WTC11 (cell line): ENCODE measurements around the gene ACRBP. TPM values are rescaled to one million over a fixed set of nuclear protein-coding genes. Genes with fewer than 3 reads are reported as not detected.

Experiments used
- ATAC-seq: fragments of 200-7000 bp; cut with Tn5 transposase; 2 replicates; pipeline ENCODE4 v1.10.0; 2021; ENCODE audit warnings: mild to moderate bottlenecking, moderate library complexity
- CTCF ChIA-PET: fragments of 300-600 bp; sonication (Branson Sonifier 250); formaldehyde crosslinking; loops from one replicate; lab custom pipeline; 2021; ENCODE audit warnings: antibody characterized with exemption; lab: Charles Lee
- POLR2A ChIA-PET: fragments of 350-600 bp; sonication (Branson Sonifier 250); formaldehyde crosslinking; loops from one replicate; lab custom pipeline; 2021; ENCODE audit warnings: antibody characterized with exemption; lab: Charles Lee
- DNase-seq: peaks from one replicate; pipeline ENCODE4 v3.0.0; 2021; ENCODE audit warnings: low spot score
- H3K27ac Mint-ChIP-seq: 2 replicates; pipeline ENCODE4 v1.8.0; 2021; ENCODE audit warnings: mixed read lengths
- H3K27me3 Mint-ChIP-seq: 2 replicates; pipeline ENCODE4 v1.8.0; 2021; ENCODE audit warnings: low read depth, mild to moderate bottlenecking, moderate library complexity, mixed read lengths
- H3K36me3 Mint-ChIP-seq: 2 replicates; pipeline ENCODE4 v1.8.0; 2021; ENCODE audit warnings: mixed read lengths
- H3K4me1 Mint-ChIP-seq: 2 replicates; pipeline ENCODE4 v1.8.0; 2022; ENCODE audit warnings: mixed read lengths
- H3K4me3 Mint-ChIP-seq: 2 replicates; pipeline ENCODE4 v1.8.0; 2021; ENCODE audit warnings: mild to moderate bottlenecking, moderate library complexity, mixed read lengths
- H3K9me3 Mint-ChIP-seq: 2 replicates; pipeline ENCODE4 v1.8.0; 2021; ENCODE audit warnings: mixed read lengths
- CREB1 ChIP-seq: sonication (generic); formaldehyde crosslinking; IDR thresholded peaks from 2 replicates; pipeline ENCODE4 v1.8.0; 2023; ENCODE audit warnings: mild to moderate bottlenecking, missing genetic modification reagents
- ESRRA ChIP-seq: sonication (generic); formaldehyde crosslinking; IDR thresholded peaks from 2 replicates; pipeline ENCODE4 v1.8.1; 2022; ENCODE audit warnings: mild to moderate bottlenecking, missing genetic modification reagents, borderline replicate concordance
- ETV6 ChIP-seq: sonication (generic); formaldehyde crosslinking; IDR thresholded peaks from 2 replicates; pipeline ENCODE4 v1.8.1; 2022; ENCODE audit warnings: mild to moderate bottlenecking, missing genetic modification reagents
- FOXJ3 ChIP-seq: sonication (generic); formaldehyde crosslinking; IDR thresholded peaks from 2 replicates; pipeline ENCODE4 v1.9.0; 2021; ENCODE audit warnings: missing genetic modification reagents, mild to moderate bottlenecking, borderline replicate concordance
- FOXK1 ChIP-seq: sonication (generic); formaldehyde crosslinking; IDR thresholded peaks from 2 replicates; pipeline ENCODE4 v1.8.0; 2022; ENCODE audit warnings: mild to moderate bottlenecking, moderate library complexity, missing genetic modification reagents
- FOXP1 ChIP-seq: sonication (generic); formaldehyde crosslinking; IDR thresholded peaks from 2 replicates; pipeline ENCODE4 v1.8.0; 2022; ENCODE audit warnings: missing genetic modification reagents, mild to moderate bottlenecking, moderate library complexity, borderline replicate concordance
- GTF2I ChIP-seq: fragments of 250-450 bp; sonication (Bioruptor Pico); conservative IDR thresholded peaks from 2 replicates; pipeline ENCODE4 v1.4.0; 2021; ENCODE audit warnings: mild to moderate bottlenecking
- IRF2 ChIP-seq: sonication (generic); formaldehyde crosslinking; IDR thresholded peaks from 2 replicates; pipeline ENCODE4 v1.8.0; 2022; ENCODE audit warnings: low read depth, missing genetic modification reagents, borderline replicate concordance
- JAZF1 ChIP-seq: fragments of 250-450 bp; sonication (Bioruptor Pico); IDR thresholded peaks from 2 replicates; pipeline ENCODE4 v1.9.0; 2021; ENCODE audit warnings: moderate library complexity, mild to moderate bottlenecking, inconsistent platforms
- MYBL2 ChIP-seq: sonication (generic); formaldehyde crosslinking; IDR thresholded peaks from 2 replicates; pipeline ENCODE4 v1.8.1; 2023; ENCODE audit warnings: mild to moderate bottlenecking, moderate library complexity, missing genetic modification reagents
- NFATC4 ChIP-seq: fragments of 250-450 bp; sonication (Bioruptor Pico); IDR thresholded peaks from 2 replicates; pipeline ENCODE4 v1.9.0; 2021; ENCODE audit warnings: mild to moderate bottlenecking
- NR2C2 ChIP-seq: sonication (generic); formaldehyde crosslinking; IDR thresholded peaks from 2 replicates; pipeline ENCODE4 v1.8.0; 2022; ENCODE audit warnings: mild to moderate bottlenecking, missing genetic modification reagents
- RORB ChIP-seq: fragments of 250-450 bp; sonication (Bioruptor Pico); IDR thresholded peaks from 2 replicates; pipeline ENCODE4 v1.9.0; 2021; ENCODE audit warnings: mild to moderate bottlenecking
- SMAD4 ChIP-seq: sonication (generic); formaldehyde crosslinking; IDR thresholded peaks from 2 replicates; pipeline ENCODE4 v1.8.0; 2022; ENCODE audit warnings: mild to moderate bottlenecking, missing genetic modification reagents
- TEAD4 ChIP-seq: sonication (generic); formaldehyde crosslinking; IDR thresholded peaks from 2 replicates; pipeline ENCODE4 v1.8.0; 2022; ENCODE audit warnings: mild to moderate bottlenecking, missing genetic modification reagents
- TP53 ChIP-seq: sonication (generic); formaldehyde crosslinking; IDR thresholded peaks from 2 replicates; pipeline ENCODE4 v1.8.1; 2023; ENCODE audit warnings: mild to moderate bottlenecking, missing genetic modification reagents
- ZNF219 ChIP-seq: sonication (generic); formaldehyde crosslinking; IDR thresholded peaks from 2 replicates; pipeline ENCODE4 v1.8.0; 2023; ENCODE audit warnings: missing genetic modification reagents, mild to moderate bottlenecking, borderline replicate concordance
- total RNA-seq: library from RNA; stranded (reverse); gene quantifications from 3 replicates; pipeline ENCODE4 v1.2.3, GENCODE V29; 2021
- TF ChIP-seq, protein P1 (sequence below): fragments of 250-450 bp; sonication (Bioruptor Pico); IDR thresholded peaks from 2 replicates; pipeline ENCODE4 v1.9.0; 2021; ENCODE audit warnings: mild to moderate bottlenecking
- TF ChIP-seq, protein P2 (sequence below): fragments of 250-450 bp; sonication (Bioruptor Pico); IDR thresholded peaks from 2 replicates; pipeline ENCODE4 v1.9.0; 2021; ENCODE audit warnings: mild to moderate bottlenecking
- TF ChIP-seq, protein P3 (sequence below): sonication (generic); formaldehyde crosslinking; IDR thresholded peaks from 2 replicates; pipeline ENCODE4 v1.8.1; 2022; ENCODE audit warnings: low read depth, mild to moderate bottlenecking, moderate library complexity, missing genetic modification reagents, borderline replicate concordance
- TF ChIP-seq, protein P4 (sequence below): sonication (generic); formaldehyde crosslinking; IDR thresholded peaks from 2 replicates; pipeline ENCODE4 v1.8.0; 2022; ENCODE audit warnings: mild to moderate bottlenecking, missing genetic modification reagents
- TF ChIP-seq, protein P5 (sequence below): sonication (generic); formaldehyde crosslinking; IDR thresholded peaks from 2 replicates; pipeline ENCODE4 v1.8.1; 2023; ENCODE audit warnings: mild to moderate bottlenecking, missing genetic modification reagents
- TF ChIP-seq, protein P6 (sequence below): sonication (generic); formaldehyde crosslinking; IDR thresholded peaks from 2 replicates; pipeline ENCODE4 v1.8.0; 2022; ENCODE audit warnings: mild to moderate bottlenecking, missing genetic modification reagents
- TF ChIP-seq, protein P7 (sequence below): fragments of 250-450 bp; sonication (Bioruptor Pico); IDR thresholded peaks from 2 replicates; pipeline ENCODE4 v1.8.0; 2021; ENCODE audit warnings: mild to moderate bottlenecking
- TF ChIP-seq, protein P8 (sequence below): sonication (generic); formaldehyde crosslinking; IDR thresholded peaks from 2 replicates; pipeline ENCODE4 v1.8.0; 2022; ENCODE audit warnings: missing genetic modification reagents

The ACRBP gene
- total RNA-seq, 1 experiment from 2014 or later = 2.1 TPM

DNA sequence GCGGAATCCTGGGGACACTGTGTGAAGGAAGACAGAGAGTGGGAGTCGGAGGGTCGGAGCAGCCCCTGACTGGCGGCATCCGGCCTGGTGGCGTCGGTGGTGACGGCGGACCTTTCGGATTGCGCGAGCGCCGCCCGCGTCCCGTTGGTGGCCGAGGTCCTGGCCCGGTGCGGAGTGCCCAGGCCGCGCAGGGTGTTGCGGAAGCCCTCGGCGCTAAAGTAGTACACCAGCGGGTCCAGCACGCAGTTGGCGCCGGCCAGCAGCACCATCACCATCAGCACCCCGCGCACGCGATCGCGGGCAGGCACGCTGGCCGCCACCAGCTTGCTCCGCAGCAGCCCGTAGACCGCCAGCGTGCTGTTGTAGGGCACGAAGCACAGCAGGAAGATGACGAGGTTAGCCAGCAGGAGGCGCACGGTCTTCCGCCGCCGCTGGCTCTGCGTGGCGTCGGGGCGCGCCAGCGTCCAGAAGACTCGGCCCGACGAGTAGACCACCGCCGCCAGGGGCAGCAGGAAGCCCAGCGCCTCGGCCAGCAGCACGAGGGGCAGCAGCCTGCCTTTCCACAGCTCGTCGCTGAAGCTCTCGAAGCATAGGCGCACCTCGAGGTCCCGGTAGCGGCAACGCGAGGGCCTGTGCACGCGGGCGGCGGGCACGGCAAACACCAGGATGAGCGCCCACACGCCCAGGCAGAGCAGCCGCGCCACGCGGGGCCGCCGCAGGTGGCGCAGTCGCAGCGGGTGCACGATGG lies 26.9 kb downstream of the ACRBP start:
- peaks cover 6% of the 10 kb centered on the region; the same call in 1 of the 2 replicates for H3K4me1 Mint-ChIP-seq
- H3K36me3 Mint-ChIP-seq = no peaks in the 10 kb centered on the region
- POLR2A ChIA-PET = interaction anchor here (0.5 to 1.4 kb wide), 5 partner anchors 24 to 252 kb away, joined by 3 to 4 read pairs (median 3); partner anchors contain the start of genes ACRBP and SPSB2
- CTCF ChIA-PET = interaction anchor here (0.6 to 6.7 kb wide), 49 partner anchors 8 to 313 kb away, joined by 3 to 111 read pairs (median 5); partner anchors contain the start of genes ACRBP, CDCA3, COPS7A and LPAR5
- no peaks in the 10 kb centered on the region for H3K9me3 Mint-ChIP-seq
- DNase-seq = peak; percentile 88
- ATAC-seq = peak; percentile 87
- no peak overlapping the region for H3K27ac Mint-ChIP-seq
- H3K4me3 Mint-ChIP-seq = peak overlapping the region; percentile 57
- H3K27me3 Mint-ChIP-seq = peaks cover 34% of the 10 kb centered on the region
- TF ChIP-seq, protein P1, sequence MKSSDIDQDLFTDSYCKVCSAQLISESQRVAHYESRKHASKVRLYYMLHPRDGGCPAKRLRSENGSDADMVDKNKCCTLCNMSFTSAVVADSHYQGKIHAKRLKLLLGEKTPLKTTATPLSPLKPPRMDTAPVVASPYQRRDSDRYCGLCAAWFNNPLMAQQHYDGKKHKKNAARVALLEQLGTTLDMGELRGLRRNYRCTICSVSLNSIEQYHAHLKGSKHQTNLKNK = no peak
- TF ChIP-seq, protein P2, sequence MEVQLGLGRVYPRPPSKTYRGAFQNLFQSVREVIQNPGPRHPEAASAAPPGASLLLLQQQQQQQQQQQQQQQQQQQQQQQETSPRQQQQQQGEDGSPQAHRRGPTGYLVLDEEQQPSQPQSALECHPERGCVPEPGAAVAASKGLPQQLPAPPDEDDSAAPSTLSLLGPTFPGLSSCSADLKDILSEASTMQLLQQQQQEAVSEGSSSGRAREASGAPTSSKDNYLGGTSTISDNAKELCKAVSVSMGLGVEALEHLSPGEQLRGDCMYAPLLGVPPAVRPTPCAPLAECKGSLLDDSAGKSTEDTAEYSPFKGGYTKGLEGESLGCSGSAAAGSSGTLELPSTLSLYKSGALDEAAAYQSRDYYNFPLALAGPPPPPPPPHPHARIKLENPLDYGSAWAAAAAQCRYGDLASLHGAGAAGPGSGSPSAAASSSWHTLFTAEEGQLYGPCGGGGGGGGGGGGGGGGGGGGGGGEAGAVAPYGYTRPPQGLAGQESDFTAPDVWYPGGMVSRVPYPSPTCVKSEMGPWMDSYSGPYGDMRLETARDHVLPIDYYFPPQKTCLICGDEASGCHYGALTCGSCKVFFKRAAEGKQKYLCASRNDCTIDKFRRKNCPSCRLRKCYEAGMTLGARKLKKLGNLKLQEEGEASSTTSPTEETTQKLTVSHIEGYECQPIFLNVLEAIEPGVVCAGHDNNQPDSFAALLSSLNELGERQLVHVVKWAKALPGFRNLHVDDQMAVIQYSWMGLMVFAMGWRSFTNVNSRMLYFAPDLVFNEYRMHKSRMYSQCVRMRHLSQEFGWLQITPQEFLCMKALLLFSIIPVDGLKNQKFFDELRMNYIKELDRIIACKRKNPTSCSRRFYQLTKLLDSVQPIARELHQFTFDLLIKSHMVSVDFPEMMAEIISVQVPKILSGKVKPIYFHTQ (CRISPR knock-in tag) = no peak
- TF ChIP-seq RORB (no peak), NR2C2 (CRISPR knock-in tag) (peak; percentile 77), TEAD4 (CRISPR knock-in tag) (peak; percentile 80; the same call in 1 of the 2 replicates), FOXK1 (CRISPR knock-in tag) (peak; percentile 96), ETV6 (CRISPR knock-in tag) (peak; percentile 98), ZNF219 (peak; percentile 83), SMAD4 (CRISPR knock-in tag) (no peak; the same call in none of the 2 replicates), JAZF1 (CRISPR knock-in tag) (no peak), FOXJ3 (CRISPR knock-in tag) (no peak), MYBL2 (CRISPR knock-in tag) (peak; percentile 96), NFATC4 (no peak), ESRRA (CRISPR knock-in tag) (peak; percentile 90), TP53 (peak; percentile 97), GTF2I (CRISPR knock-in tag) (no peak), CREB1 (CRISPR knock-in tag) (peak; percentile 84; the same call in 1 of the 2 replicates), IRF2 (CRISPR knock-in tag) (0 out of 2 replicates have a peak, but pooled peaks have one; percentile 66), FOXP1 (CRISPR knock-in tag) (peak; percentile 99)
- TF ChIP-seq, protein P3, sequence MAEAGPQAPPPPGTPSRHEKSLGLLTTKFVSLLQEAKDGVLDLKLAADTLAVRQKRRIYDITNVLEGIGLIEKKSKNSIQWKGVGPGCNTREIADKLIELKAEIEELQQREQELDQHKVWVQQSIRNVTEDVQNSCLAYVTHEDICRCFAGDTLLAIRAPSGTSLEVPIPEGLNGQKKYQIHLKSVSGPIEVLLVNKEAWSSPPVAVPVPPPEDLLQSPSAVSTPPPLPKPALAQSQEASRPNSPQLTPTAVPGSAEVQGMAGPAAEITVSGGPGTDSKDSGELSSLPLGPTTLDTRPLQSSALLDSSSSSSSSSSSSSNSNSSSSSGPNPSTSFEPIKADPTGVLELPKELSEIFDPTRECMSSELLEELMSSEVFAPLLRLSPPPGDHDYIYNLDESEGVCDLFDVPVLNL = 0 out of 2 replicates have a peak, but pooled peaks have one; percentile 78
- TF ChIP-seq, protein P4, sequence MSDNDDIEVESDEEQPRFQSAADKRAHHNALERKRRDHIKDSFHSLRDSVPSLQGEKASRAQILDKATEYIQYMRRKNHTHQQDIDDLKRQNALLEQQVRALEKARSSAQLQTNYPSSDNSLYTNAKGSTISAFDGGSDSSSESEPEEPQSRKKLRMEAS = peak; percentile 99
- TF ChIP-seq, protein P5, sequence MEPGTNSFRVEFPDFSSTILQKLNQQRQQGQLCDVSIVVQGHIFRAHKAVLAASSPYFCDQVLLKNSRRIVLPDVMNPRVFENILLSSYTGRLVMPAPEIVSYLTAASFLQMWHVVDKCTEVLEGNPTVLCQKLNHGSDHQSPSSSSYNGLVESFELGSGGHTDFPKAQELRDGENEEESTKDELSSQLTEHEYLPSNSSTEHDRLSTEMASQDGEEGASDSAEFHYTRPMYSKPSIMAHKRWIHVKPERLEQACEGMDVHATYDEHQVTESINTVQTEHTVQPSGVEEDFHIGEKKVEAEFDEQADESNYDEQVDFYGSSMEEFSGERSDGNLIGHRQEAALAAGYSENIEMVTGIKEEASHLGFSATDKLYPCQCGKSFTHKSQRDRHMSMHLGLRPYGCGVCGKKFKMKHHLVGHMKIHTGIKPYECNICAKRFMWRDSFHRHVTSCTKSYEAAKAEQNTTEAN (CRISPR knock-in tag) = peak; percentile 96
- TF ChIP-seq, protein P6, sequence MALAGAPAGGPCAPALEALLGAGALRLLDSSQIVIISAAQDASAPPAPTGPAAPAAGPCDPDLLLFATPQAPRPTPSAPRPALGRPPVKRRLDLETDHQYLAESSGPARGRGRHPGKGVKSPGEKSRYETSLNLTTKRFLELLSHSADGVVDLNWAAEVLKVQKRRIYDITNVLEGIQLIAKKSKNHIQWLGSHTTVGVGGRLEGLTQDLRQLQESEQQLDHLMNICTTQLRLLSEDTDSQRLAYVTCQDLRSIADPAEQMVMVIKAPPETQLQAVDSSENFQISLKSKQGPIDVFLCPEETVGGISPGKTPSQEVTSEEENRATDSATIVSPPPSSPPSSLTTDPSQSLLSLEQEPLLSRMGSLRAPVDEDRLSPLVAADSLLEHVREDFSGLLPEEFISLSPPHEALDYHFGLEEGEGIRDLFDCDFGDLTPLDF (CRISPR knock-in tag) = peak; percentile 94
- TF ChIP-seq, protein P7, sequence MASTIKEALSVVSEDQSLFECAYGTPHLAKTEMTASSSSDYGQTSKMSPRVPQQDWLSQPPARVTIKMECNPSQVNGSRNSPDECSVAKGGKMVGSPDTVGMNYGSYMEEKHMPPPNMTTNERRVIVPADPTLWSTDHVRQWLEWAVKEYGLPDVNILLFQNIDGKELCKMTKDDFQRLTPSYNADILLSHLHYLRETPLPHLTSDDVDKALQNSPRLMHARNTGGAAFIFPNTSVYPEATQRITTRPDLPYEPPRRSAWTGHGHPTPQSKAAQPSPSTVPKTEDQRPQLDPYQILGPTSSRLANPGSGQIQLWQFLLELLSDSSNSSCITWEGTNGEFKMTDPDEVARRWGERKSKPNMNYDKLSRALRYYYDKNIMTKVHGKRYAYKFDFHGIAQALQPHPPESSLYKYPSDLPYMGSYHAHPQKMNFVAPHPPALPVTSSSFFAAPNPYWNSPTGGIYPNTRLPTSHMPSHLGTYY (CRISPR knock-in tag) = no peak
- TF ChIP-seq, protein P8, sequence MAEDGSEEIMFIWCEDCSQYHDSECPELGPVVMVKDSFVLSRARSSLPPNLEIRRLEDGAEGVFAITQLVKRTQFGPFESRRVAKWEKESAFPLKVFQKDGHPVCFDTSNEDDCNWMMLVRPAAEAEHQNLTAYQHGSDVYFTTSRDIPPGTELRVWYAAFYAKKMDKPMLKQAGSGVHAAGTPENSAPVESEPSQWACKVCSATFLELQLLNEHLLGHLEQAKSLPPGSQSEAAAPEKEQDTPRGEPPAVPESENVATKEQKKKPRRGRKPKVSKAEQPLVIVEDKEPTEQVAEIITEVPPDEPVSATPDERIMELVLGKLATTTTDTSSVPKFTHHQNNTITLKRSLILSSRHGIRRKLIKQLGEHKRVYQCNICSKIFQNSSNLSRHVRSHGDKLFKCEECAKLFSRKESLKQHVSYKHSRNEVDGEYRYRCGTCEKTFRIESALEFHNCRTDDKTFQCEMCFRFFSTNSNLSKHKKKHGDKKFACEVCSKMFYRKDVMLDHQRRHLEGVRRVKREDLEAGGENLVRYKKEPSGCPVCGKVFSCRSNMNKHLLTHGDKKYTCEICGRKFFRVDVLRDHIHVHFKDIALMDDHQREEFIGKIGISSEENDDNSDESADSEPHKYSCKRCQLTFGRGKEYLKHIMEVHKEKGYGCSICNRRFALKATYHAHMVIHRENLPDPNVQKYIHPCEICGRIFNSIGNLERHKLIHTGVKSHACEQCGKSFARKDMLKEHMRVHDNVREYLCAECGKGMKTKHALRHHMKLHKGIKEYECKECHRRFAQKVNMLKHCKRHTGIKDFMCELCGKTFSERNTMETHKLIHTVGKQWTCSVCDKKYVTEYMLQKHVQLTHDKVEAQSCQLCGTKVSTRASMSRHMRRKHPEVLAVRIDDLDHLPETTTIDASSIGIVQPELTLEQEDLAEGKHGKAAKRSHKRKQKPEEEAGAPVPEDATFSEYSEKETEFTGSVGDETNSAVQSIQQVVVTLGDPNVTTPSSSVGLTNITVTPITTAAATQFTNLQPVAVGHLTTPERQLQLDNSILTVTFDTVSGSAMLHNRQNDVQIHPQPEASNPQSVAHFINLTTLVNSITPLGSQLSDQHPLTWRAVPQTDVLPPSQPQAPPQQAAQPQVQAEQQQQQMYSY = peak; percentile 71
